ENCODE results near the gene RWDD3. TPM values are rescaled to one million over a fixed set of nuclear protein-coding genes. Genes with fewer than 3 reads are reported as not detected.

The RWDD3 gene
- polyA plus RNA-seq, 1 donor = 33.4 TPM

- Histone ChIP-seq H3K27ac (ENCODE audit: low read length) (no peak overlapping the region), H3K27me3 (ENCODE audit: control insufficient read depth, insufficient read depth, low read length) (no peaks in the 10 kb centered on the region), H3K36me3 (ENCODE audit: control insufficient read depth, insufficient read depth, low read length) (peaks cover 20% of the 10 kb centered on the region), H3K4me1 (ENCODE audit: control insufficient read depth, insufficient read depth, low read length) (no peaks in the 10 kb centered on the region), H3K4me3 (ENCODE audit: low read length) (no peak overlapping the region), H3K9me3 (ENCODE audit: control insufficient read depth, low read depth, low read length) (no peaks in the 10 kb centered on the region)
- WGBS (ENCODE audit: insufficient coverage, low lambda C conversion rate) = 100% methylated on average over 2 of the region's 3 CpGs
- no peak for DNase-seq
These were observed 13.6 kb downstream of the RWDD3 start for GRCh38 chr1:95247607-95248006.

GRCh38 chr1:95249916-95250315, 15.9 kb downstream of the RWDD3 start:
- no peaks in the 10 kb centered on the region for H3K27me3 ChIP-seq (ENCODE audit: control insufficient read depth, insufficient read depth, low read length)
- H3K4me3 ChIP-seq (ENCODE audit: low read length) = no peak overlapping the region
- DNase-seq = no peak
- H3K36me3 ChIP-seq (ENCODE audit: control insufficient read depth, insufficient read depth, low read length) = peaks cover 12% of the 10 kb centered on the region
- H3K27ac ChIP-seq (ENCODE audit: low read length) = no peak overlapping the region
- H3K9me3 ChIP-seq (ENCODE audit: control insufficient read depth, low read depth, low read length) = no peaks in the 10 kb centered on the region
- WGBS (ENCODE audit: insufficient coverage, low lambda C conversion rate) = no CpG with 5 or more reads among the region's 1 CpG
- no peaks in the 10 kb centered on the region for H3K4me1 ChIP-seq (ENCODE audit: control insufficient read depth, insufficient read depth, low read length)

GRCh38 chr1:95252422-95252821, 18.4 kb downstream of the RWDD3 start:
- Histone ChIP-seq H3K9me3 (ENCODE audit: control insufficient read depth, low read depth, low read length) (no peaks in the 10 kb centered on the region), H3K4me1 (ENCODE audit: control insufficient read depth, insufficient read depth, low read length) (no peaks in the 10 kb centered on the region), H3K27ac (ENCODE audit: low read length) (no peak overlapping the region), H3K27me3 (ENCODE audit: control insufficient read depth, insufficient read depth, low read length) (no peaks in the 10 kb centered on the region), H3K36me3 (ENCODE audit: control insufficient read depth, insufficient read depth, low read length) (peaks cover 12% of the 10 kb centered on the region), H3K4me3 (ENCODE audit: low read length) (no peak overlapping the region)
- DNase-seq = no peak
- no CpG with 5 or more reads among the region's 4 CpGs for WGBS (ENCODE audit: insufficient coverage, low lambda C conversion rate)

GRCh38 chr1:95254959-95255358, 20.9 kb downstream of the RWDD3 start:
- H3K27me3 ChIP-seq (ENCODE audit: control insufficient read depth, insufficient read depth, low read length) = no peaks in the 10 kb centered on the region
- H3K9me3 ChIP-seq (ENCODE audit: control insufficient read depth, low read depth, low read length) = no peaks in the 10 kb centered on the region

GRCh38 chr1:95255826-95256225, 21.8 kb downstream of the RWDD3 start:
- Histone ChIP-seq H3K27me3 (ENCODE audit: control insufficient read depth, insufficient read depth, low read length) (no peaks in the 10 kb centered on the region), H3K27ac (ENCODE audit: low read length) (no peak overlapping the region), H3K9me3 (ENCODE audit: control insufficient read depth, low read depth, low read length) (no peaks in the 10 kb centered on the region), H3K4me1 (ENCODE audit: control insufficient read depth, insufficient read depth, low read length) (no peaks in the 10 kb centered on the region), H3K4me3 (ENCODE audit: low read length) (no peak overlapping the region), H3K36me3 (ENCODE audit: control insufficient read depth, insufficient read depth, low read length) (no peaks in the 10 kb centered on the region)
- no CpG with 5 or more reads among the region's 1 CpG for WGBS (ENCODE audit: insufficient coverage, low lambda C conversion rate)
- DNase-seq = no peak

More at GRCh38 chr1:95254959-95255358, 20.9 kb downstream of the RWDD3 start:
- no peaks in the 10 kb centered on the region for H3K36me3 ChIP-seq (ENCODE audit: control insufficient read depth, insufficient read depth, low read length)
- H3K4me3 ChIP-seq (ENCODE audit: low read length) = no peak overlapping the region
- H3K27ac ChIP-seq (ENCODE audit: low read length) = no peak overlapping the region
- DNase-seq = no peak
- no peaks in the 10 kb centered on the region for H3K4me1 ChIP-seq (ENCODE audit: control insufficient read depth, insufficient read depth, low read length)

GRCh38 chr1:95257758-95258157, 23.7 kb downstream of the RWDD3 start:
- no peaks in the 10 kb centered on the region for H3K36me3 ChIP-seq (ENCODE audit: control insufficient read depth, insufficient read depth, low read length)
- DNase-seq = no peak
- no peaks in the 10 kb centered on the region for H3K4me1 ChIP-seq (ENCODE audit: control insufficient read depth, insufficient read depth, low read length)
- WGBS (ENCODE audit: insufficient coverage, low lambda C conversion rate) = no CpG with 5 or more reads among the region's 1 CpG
- no peak overlapping the region for H3K27ac ChIP-seq (ENCODE audit: low read length)
- H3K27me3 ChIP-seq (ENCODE audit: control insufficient read depth, insufficient read depth, low read length) = no peaks in the 10 kb centered on the region
- no peak overlapping the region for H3K4me3 ChIP-seq (ENCODE audit: low read length)
- no peaks in the 10 kb centered on the region for H3K9me3 ChIP-seq (ENCODE audit: control insufficient read depth, low read depth, low read length)

- no peak overlapping the region for H3K27ac ChIP-seq (ENCODE audit: low read length)
- DNase-seq = no peak
- H3K4me1 ChIP-seq (ENCODE audit: control insufficient read depth, insufficient read depth, low read length) = no peaks in the 10 kb centered on the region
- no peaks in the 10 kb centered on the region for H3K9me3 ChIP-seq (ENCODE audit: control insufficient read depth, low read depth, low read length)
- no peaks in the 10 kb centered on the region for H3K36me3 ChIP-seq (ENCODE audit: control insufficient read depth, insufficient read depth, low read length)
- no peaks in the 10 kb centered on the region for H3K27me3 ChIP-seq (ENCODE audit: control insufficient read depth, insufficient read depth, low read length)
- no CpG with 5 or more reads among the region's 1 CpG for WGBS (ENCODE audit: insufficient coverage, low lambda C conversion rate)
- H3K4me3 ChIP-seq (ENCODE audit: low read length) = no peak overlapping the region
These were observed 25.2 kb downstream of the RWDD3 start for GRCh38 chr1:95259245-95259644.

GRCh38 chr1:95262913-95263312, 28.9 kb downstream of the RWDD3 start:
- H3K27ac ChIP-seq (ENCODE audit: low read length) = no peak overlapping the region
- no CpG with 5 or more reads among the region's 4 CpGs for WGBS (ENCODE audit: insufficient coverage, low lambda C conversion rate)

GRCh38 chr1:95263450-95263849, 29.4 kb downstream of the RWDD3 start:
- Histone ChIP-seq H3K27ac (ENCODE audit: low read length) (no peak overlapping the region), H3K36me3 (ENCODE audit: control insufficient read depth, insufficient read depth, low read length) (no peaks in the 10 kb centered on the region), H3K9me3 (ENCODE audit: control insufficient read depth, low read depth, low read length) (no peaks in the 10 kb centered on the region), H3K27me3 (ENCODE audit: control insufficient read depth, insufficient read depth, low read length) (no peaks in the 10 kb centered on the region), H3K4me1 (ENCODE audit: control insufficient read depth, insufficient read depth, low read length) (no peaks in the 10 kb centered on the region), H3K4me3 (ENCODE audit: low read length) (no peak overlapping the region)
- DNase-seq = no peak
- no CpG with 5 or more reads among the region's 5 CpGs for WGBS (ENCODE audit: insufficient coverage, low lambda C conversion rate)

More at GRCh38 chr1:95262913-95263312, 28.9 kb downstream of the RWDD3 start:
- Histone ChIP-seq H3K36me3 (ENCODE audit: control insufficient read depth, insufficient read depth, low read length) (no peaks in the 10 kb centered on the region), H3K4me1 (ENCODE audit: control insufficient read depth, insufficient read depth, low read length) (no peaks in the 10 kb centered on the region), H3K27me3 (ENCODE audit: control insufficient read depth, insufficient read depth, low read length) (no peaks in the 10 kb centered on the region), H3K4me3 (ENCODE audit: low read length) (no peak overlapping the region), H3K9me3 (ENCODE audit: control insufficient read depth, low read depth, low read length) (no peaks in the 10 kb centered on the region)
- no peak for DNase-seq

GRCh38 chr1:95265106-95265505, 31.1 kb downstream of the RWDD3 start:
- H3K9me3 ChIP-seq (ENCODE audit: control insufficient read depth, low read depth, low read length) = no peaks in the 10 kb centered on the region
- no peak overlapping the region for H3K27ac ChIP-seq (ENCODE audit: low read length)
- no peak for DNase-seq
- no peaks in the 10 kb centered on the region for H3K27me3 ChIP-seq (ENCODE audit: control insufficient read depth, insufficient read depth, low read length)
- no CpG with 5 or more reads among the region's 2 CpGs for WGBS (ENCODE audit: insufficient coverage, low lambda C conversion rate)
- no peak overlapping the region for H3K4me3 ChIP-seq (ENCODE audit: low read length)
- no peaks in the 10 kb centered on the region for H3K4me1 ChIP-seq (ENCODE audit: control insufficient read depth, insufficient read depth, low read length)
- no peaks in the 10 kb centered on the region for H3K36me3 ChIP-seq (ENCODE audit: control insufficient read depth, insufficient read depth, low read length)

- DNase-seq = no peak
- WGBS (ENCODE audit: insufficient coverage, low lambda C conversion rate) = no CpG with 5 or more reads among the region's 7 CpGs
- no peak overlapping the region for H3K4me3 ChIP-seq (ENCODE audit: low read length)
These were observed 42.4 kb downstream of the RWDD3 start for GRCh38 chr1:95276429-95276828.

More at GRCh38 chr1:95276429-95276828, 42.4 kb downstream of the RWDD3 start:
- Histone ChIP-seq H3K27me3 (ENCODE audit: control insufficient read depth, insufficient read depth, low read length) (no peaks in the 10 kb centered on the region), H3K36me3 (ENCODE audit: control insufficient read depth, insufficient read depth, low read length) (no peaks in the 10 kb centered on the region), H3K27ac (ENCODE audit: low read length) (no peak overlapping the region), H3K4me1 (ENCODE audit: control insufficient read depth, insufficient read depth, low read length) (no peaks in the 10 kb centered on the region), H3K9me3 (ENCODE audit: control insufficient read depth, low read depth, low read length) (peaks cover 4% of the 10 kb centered on the region)
